Omental fat pad (tissue), 4 donors: ENCODE data around the gene CHFR. TPM values are rescaled to one million over a fixed set of nuclear protein-coding genes. Genes with fewer than 3 reads are reported as not detected.
"Not testable (repeated sequence)": the region's sequence is repeated elsewhere in the genome, so short reads cannot be mapped to it uniquely, and the experiment has no call there.

Experiments
- ATAC-seq: fragments of 150-250 bp; one replicate; pipeline ENCODE4 v1.9.1; 2016; ENCODE audit warnings: mild to moderate bottlenecking, moderate library complexity; ENCODE audit not compliant: low FRiP score
- DNase-seq: peaks from one replicate; pipeline ENCODE4 v3.0.0-alpha.2; 2019; ENCODE audit warnings: low spot score
- CTCF ChIP-seq, 3 donors: fragments of 450-650 bp; IDR thresholded peaks; one replicate each; pipeline ENCODE4 v1.5.1; 2016 to 2017; ENCODE audit warnings: antibody characterized with exemption in 3 of 3, mild to moderate bottlenecking in 3 of 3, moderate library complexity in 2 of 3
- total RNA-seq, 4 donors: library from RNA; depleted of rRNA; stranded (reverse); fragments of >200 nt; gene quantifications; one replicate each; pipeline ENCODE4 v1.1.0, GENCODE V29; 2016

Gene CHFR
- total RNA-seq, 4 donors from 2014 or later, result 17.7 to 59.9 (median 34.0) TPM

DNA sequence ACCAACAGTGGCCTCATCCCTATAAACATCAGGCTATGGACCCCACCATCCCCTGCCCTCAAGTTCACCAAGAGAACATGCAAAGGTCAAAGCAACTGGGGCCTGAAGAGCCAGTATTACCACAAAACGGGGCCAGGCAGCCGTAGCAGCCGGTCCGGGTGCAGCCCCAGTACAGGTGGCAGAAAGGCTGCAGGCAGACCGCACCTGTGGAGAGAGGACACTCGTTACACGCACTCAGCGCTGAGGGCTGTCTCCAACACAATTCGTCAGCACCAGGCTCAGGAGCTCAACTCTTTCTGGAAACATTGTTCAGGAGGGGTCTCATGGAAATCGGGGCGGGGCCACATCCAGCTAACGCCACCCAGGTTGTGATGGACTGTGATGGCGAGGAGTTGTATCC is 38.9 kb downstream of the CHFR start:
- TF ChIP-seq CTCF (IDR thresholded peaks at IDR 0.05), result no peak
- ATAC-seq (no peak), DNase-seq (no peak)

- no peak for DNase-seq
- no peak for ATAC-seq
- TF ChIP-seq CTCF (IDR thresholded peaks at IDR 0.05), result no peak
These were observed 39.7 kb downstream of the CHFR start for GRCh38 chr12:132847363-132848356.

DNA sequence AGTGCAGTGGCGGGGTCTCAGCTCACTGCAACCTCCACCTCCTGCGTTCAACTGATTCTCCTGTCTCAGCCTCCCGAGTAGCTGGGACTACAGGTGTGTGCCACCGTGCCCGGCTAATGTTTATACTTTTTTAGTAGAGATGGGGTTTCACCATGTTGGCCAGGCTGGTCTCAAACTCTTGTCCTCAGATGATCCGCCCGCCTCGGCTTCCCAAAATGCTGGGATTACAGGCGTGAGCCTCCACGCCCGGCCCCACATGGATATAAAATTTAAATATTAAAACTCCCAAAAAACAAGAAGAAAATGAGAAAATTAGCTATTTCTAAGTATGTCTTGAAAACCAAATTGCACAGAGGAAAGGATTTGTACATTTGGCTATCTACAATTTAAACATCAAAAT is 42.7 kb downstream of the CHFR start:
- DNase-seq, result not testable (repeated sequence)

DNA sequence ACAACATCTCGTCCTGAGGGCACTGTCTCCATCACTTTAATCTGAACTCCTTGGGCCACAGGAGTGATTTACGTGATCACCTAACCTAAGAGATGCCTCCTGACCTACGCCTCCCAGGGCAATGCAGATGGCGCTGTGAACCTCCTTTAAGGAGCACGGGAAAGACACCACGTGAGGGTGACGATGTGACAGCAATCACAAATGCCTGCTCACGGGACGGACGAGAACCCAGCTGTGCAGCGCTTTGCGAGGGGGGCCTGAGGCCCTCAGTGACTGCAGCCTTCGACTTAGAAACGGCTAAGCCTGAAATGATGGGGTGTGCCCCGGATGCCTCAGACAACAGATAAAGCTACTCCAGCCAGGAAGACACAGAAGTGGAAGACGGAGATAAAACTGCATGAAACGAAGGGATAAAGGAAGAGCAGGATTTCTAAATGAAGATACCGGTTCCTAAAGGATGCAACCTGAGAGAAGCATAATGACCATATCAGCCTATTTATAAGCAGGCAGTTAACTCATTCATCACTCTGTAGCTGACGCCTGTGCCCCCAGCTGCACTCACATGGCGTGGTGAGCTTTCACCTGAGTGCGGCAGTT is 44.9 kb downstream of the CHFR start:
- DNase-seq, result no peak
- ATAC-seq, result no peak
- no peak for TF ChIP-seq CTCF (IDR thresholded peaks at IDR 0.05)

More for the DNA sequence above, 42.7 kb downstream of the CHFR start:
- ATAC-seq, result not testable (repeated sequence)

DNA sequence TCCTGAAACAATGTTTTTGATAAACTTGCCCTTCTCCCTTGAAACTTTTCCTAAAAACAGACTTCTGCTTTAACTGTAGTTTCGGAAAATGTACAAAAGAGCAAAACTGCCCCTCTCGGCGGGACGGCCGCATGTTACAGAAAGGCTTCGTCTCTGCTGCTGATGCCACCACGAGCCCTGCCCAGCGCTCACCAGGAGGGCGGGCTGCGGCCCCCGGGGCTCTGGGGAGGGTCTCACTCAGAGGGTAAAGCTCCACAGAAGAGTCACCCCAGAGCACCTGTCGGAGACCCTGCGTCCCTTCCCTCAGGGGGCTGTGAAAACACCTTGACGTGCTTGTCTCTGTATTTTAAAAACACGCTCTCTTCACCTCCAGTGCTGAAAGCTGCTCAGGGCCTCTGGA is 46.3 kb downstream of the CHFR start:
- DNase-seq (no peak), ATAC-seq (no peak)
- no peak for TF ChIP-seq CTCF (IDR thresholded peaks at IDR 0.05)

DNA sequence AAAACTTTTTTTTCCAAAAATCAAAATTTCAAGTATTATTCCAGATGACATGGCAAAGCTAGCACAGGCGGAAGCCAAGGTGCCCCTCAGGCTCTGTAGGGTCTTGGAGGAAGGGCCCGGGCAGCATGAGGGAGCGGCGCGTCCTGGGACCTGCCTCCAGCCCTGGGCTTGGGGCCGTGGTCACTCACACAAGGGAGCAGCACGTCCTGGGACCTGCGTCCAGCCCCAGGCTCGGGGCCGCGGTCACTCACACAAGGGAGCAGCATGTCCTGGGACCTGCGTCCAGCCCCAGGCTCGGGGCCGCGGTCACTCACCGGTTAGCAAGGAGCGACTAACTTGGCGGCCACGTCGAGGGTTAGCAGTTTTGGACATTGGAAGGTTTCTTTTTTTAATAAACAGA is 46.9 kb downstream of the CHFR start:
- no peak for TF ChIP-seq CTCF (IDR thresholded peaks at IDR 0.05)
- DNase-seq (no peak), ATAC-seq (no peak)

DNA sequence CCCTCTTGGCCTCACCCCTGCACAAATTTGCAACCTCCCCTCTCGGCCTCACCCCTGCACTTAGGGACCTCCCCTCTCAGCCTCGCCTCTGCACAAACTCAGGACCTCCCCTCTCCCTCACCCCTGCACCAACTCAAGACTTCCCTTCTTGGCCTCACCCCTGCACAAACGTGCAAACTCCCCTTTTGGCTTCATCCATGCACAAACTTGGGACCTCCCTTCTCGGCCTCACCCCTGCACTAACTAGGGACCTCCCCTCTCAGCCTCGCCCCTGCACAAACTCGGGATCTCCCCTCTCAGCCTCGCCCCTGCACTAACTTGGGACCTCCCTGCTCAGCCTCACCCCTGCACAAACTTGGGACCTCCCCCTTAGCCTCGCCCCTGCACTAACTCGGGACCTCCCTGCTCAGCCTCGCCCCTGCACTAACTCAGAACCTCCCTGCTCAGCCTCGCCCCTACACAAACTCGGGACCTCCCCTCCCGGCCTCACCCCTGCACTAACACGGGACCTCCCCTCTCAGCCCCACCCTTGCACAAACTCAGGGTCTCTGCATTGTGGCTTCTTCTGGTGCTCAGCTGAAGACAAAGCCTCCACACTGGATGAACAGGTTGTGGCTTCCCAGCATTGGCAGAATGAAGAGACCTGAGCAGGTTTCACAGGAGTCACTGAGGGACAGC is 47.7 kb downstream of the CHFR start:
- peak; percentile 13 for ATAC-seq
- TF ChIP-seq CTCF (IDR thresholded peaks at IDR 0.05), result no peak
- no peak for DNase-seq
